Mesenchymal stem cell (in vitro differentiated cells and primary cell): ENCODE results near the gene ZBTB21.

Experiments
- DNase-seq: peaks from one replicate; pipeline ENCODE4 v3.0.0-alpha.2; 2013
- H2AFZ ChIP-seq: one replicate; pipeline ENCODE4 v1.6.1; 2013; ENCODE audit warnings: low read depth, mild to moderate bottlenecking, control low read depth, inconsistent platforms, low read length, moderate library complexity
- H2AK5ac ChIP-seq: 2 replicates; pipeline ENCODE4 v1.6.1; 2013; ENCODE audit warnings: low read length, moderate library complexity, mild to moderate bottlenecking, inconsistent platforms; ENCODE audit not compliant: severe bottlenecking
- H2BK120ac ChIP-seq: one replicate; pipeline ENCODE4 v1.6.1; 2013; ENCODE audit warnings: low read depth, mild to moderate bottlenecking, inconsistent platforms, low read length, moderate library complexity
- H2BK12ac ChIP-seq, 2 experiments: one replicate each; pipeline ENCODE4 v1.6.1; 2013; ENCODE audit warnings: inconsistent platforms in 2 of 2, low read length in 2 of 2, mild to moderate bottlenecking in 2 of 2, moderate library complexity in 2 of 2, control low read depth in 1 of 2
- H2BK15ac ChIP-seq: one replicate; pipeline ENCODE4 v1.6.1; 2013; ENCODE audit warnings: mild to moderate bottlenecking, low read depth, inconsistent platforms; ENCODE audit not compliant: poor library complexity, severe bottlenecking
- H2BK5ac ChIP-seq: 2 replicates; pipeline ENCODE4 v1.6.1; 2013; ENCODE audit warnings: low read depth, mild to moderate bottlenecking, low read length, control low read depth, inconsistent platforms; ENCODE audit not compliant: poor library complexity, severe bottlenecking
- H3K14ac ChIP-seq, 2 experiments: one replicate each; pipeline ENCODE4 v1.6.1; 2013; ENCODE audit warnings: inconsistent platforms in 2 of 2, low read length in 2 of 2, control low read depth in 1 of 2, mild to moderate bottlenecking in 1 of 2, moderate library complexity in 1 of 2
- H3K18ac ChIP-seq, 2 experiments: one replicate each; pipeline ENCODE4 v1.6.1; 2013; ENCODE audit warnings: inconsistent platforms in 2 of 2, low read length in 2 of 2, control low read depth in 1 of 2, low read depth in 1 of 2, mild to moderate bottlenecking in 1 of 2
- H3K23ac ChIP-seq, 2 experiments: one replicate each; pipeline ENCODE4 v1.6.1; 2013; ENCODE audit warnings: inconsistent platforms in 2 of 2, low read length in 2 of 2, mild to moderate bottlenecking in 2 of 2, moderate library complexity in 2 of 2, control low read depth in 1 of 2
- H3K27ac ChIP-seq: 2 replicates; pipeline ENCODE4 v1.5.1; 2013; ENCODE audit warnings: mild to moderate bottlenecking, moderate library complexity, low read length, control low read depth, inconsistent platforms; ENCODE audit not compliant: poor library complexity, severe bottlenecking
- H3K27me3 ChIP-seq, 2 experiments: 2 replicates each; pipeline versions ENCODE4 v1.6.1 to v1.7.0; 2013; ENCODE audit warnings: low read length in 2 of 2, mild to moderate bottlenecking in 2 of 2, moderate library complexity in 2 of 2, control low read depth in 1 of 2, inconsistent platforms in 1 of 2; ENCODE audit not compliant: control insufficient read depth in 1 of 2, insufficient read depth in 1 of 2
- H3K36me3 ChIP-seq, 2 experiments: 2 replicates each; pipeline versions ENCODE4 v1.6.1 to v1.7.0; 2013; ENCODE audit warnings: low read length in 2 of 2, control low read depth in 1 of 2, inconsistent platforms in 1 of 2, low read depth in 1 of 2, mild to moderate bottlenecking in 1 of 2; ENCODE audit not compliant: insufficient read depth in 2 of 2, control insufficient read depth in 1 of 2
- H3K4ac ChIP-seq, 2 experiments: one replicate each; pipeline ENCODE4 v1.6.1; 2013; ENCODE audit warnings: inconsistent platforms in 2 of 2, low read length in 2 of 2, mild to moderate bottlenecking in 2 of 2, moderate library complexity in 2 of 2, control low read depth in 1 of 2, low read depth in 1 of 2
- H3K4me1 ChIP-seq: 2 replicates; pipeline ENCODE4 v1.6.1; 2013; ENCODE audit warnings: low read depth, low read length, control low read depth; ENCODE audit not compliant: control insufficient read depth, insufficient read depth
- H3K4me2 ChIP-seq: 2 replicates; pipeline ENCODE4 v1.6.1; 2013; ENCODE audit warnings: low read length, mild to moderate bottlenecking, inconsistent platforms; ENCODE audit not compliant: poor library complexity, severe bottlenecking
- H3K4me3 ChIP-seq, 2 experiments: 2 replicates each; pipeline versions ENCODE4 v1.5.1 to v1.7.0; 2013; ENCODE audit warnings: low read length in 2 of 2, mild to moderate bottlenecking in 2 of 2, control low read depth in 1 of 2, low read depth in 1 of 2; ENCODE audit not compliant: insufficient read depth in 1 of 2
- H3K79me1 ChIP-seq: replicated peaks from 2 replicates; pipeline ENCODE4 v1.6.1; 2013; ENCODE audit warnings: mild to moderate bottlenecking, control low read depth, low read length, inconsistent platforms; ENCODE audit not compliant: poor library complexity, severe bottlenecking
- H3K9ac ChIP-seq: 2 replicates; pipeline ENCODE4 v1.7.0; 2013; ENCODE audit warnings: mild to moderate bottlenecking, low read length, moderate library complexity
- H3K9me3 ChIP-seq: 2 replicates; pipeline ENCODE4 v1.7.0; 2013; ENCODE audit warnings: mild to moderate bottlenecking, low read length; ENCODE audit not compliant: control insufficient read depth
- H4K8ac ChIP-seq: one replicate; pipeline ENCODE4 v1.6.1; 2013; ENCODE audit warnings: inconsistent platforms, mild to moderate bottlenecking, low read length, moderate library complexity
- H4K91ac ChIP-seq: one replicate; pipeline ENCODE4 v1.6.1; 2013; ENCODE audit warnings: mild to moderate bottlenecking, low read length, inconsistent platforms
- WGBS: methylation state at CpG from one replicate; pipeline ENCODE4 v1.1.7; 2013; ENCODE audit warnings: mixed read lengths; 5-methylcytosine and 5-hydroxymethylcytosine counted together

Gene ZBTB21

DNA sequence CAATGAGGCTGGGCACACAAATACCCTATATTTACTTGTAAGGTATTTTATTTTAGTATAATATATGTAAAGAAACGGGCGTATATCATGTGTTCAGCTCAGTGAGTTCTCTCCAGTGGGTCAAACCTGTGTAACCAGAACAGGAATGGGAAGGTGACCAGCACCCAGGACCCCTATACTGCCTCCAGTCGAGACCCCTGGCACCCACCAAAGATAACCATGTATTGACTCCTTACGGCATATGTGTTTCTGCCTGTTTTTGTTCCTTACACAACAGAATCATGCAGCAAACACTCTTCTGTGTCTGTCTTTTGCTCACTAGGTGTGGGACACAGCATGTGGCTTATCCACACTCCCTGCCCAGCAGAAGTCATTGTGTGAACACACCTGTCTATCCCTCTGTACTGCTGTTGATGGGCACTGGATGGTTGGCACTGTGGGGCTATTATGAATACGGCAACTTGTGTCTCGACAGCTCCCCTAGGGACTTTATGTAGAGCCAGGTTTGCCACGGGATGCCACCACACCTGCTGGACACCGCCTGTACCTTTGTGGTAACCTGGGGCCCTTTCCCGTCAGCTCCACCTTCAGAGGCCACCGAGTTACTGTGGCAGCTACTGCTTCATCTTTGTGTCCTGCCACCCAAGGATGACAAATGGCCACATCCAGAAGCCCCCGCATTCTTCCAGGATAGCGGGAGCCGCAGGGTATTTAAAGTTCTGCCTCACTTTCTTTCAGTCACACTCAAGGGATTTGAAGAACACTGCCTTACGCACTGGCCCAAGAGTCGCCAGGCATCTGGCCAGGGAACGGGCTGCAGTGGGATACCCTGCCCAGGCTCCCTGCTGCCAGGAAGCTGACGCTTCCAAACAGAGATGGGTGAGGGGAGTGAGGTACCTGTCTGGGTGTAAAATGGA is 32.9 kb downstream of the ZBTB21 start:
- no peaks in the 10 kb centered on the region for H3K36me3 ChIP-seq
- no peak overlapping the region for H2BK15ac ChIP-seq
- no peak overlapping the region for H3K4me2 ChIP-seq
- no peak overlapping the region for H2AK5ac ChIP-seq
- DNase-seq: no peak
- H2BK5ac ChIP-seq: no peak overlapping the region
- H2BK12ac ChIP-seq: no peak overlapping the region
- no peaks in the 10 kb centered on the region for H3K4me1 ChIP-seq
- no peak overlapping the region for H2BK120ac ChIP-seq
- H4K91ac ChIP-seq: no peak overlapping the region
- H3K9ac ChIP-seq: no peak overlapping the region
- H4K8ac ChIP-seq: peak overlapping the region; percentile 2
- no peak overlapping the region for H3K27ac ChIP-seq
- no peak overlapping the region for H2AFZ ChIP-seq
- no peaks in the 10 kb centered on the region for H3K79me1 ChIP-seq
- no peak overlapping the region for H3K18ac ChIP-seq
- no peak overlapping the region for H3K23ac ChIP-seq
- peaks cover 6% of the 10 kb centered on the region for H3K9me3 ChIP-seq
- H3K27me3 ChIP-seq: no peaks in the 10 kb centered on the region
- H3K4ac ChIP-seq: no peak overlapping the region
- 87% methylated on average over 15 of the region's 17 CpGs for WGBS
- no peak overlapping the region for H3K14ac ChIP-seq
- H3K4me3 ChIP-seq: no peak overlapping the region

DNA sequence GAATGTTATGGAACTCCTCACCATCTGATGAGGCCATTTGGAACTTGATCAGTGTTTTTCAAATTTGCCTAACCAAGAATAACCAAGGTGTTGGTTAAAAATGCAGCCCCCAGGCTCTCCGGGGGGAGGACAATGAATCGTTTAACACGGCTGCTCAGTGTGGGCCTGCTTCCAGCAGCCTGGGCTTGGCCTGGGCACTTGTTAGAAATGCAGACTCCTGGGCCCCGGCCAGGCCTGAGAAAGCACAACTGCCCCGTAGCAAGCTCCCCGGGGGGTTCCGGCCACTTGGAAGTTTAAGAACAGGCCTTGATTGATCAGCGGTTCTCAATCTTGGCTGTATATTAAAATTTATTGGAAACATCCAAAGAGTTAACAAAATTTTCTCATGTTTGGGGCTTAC is 33.5 kb downstream of the ZBTB21 start:
- Histone ChIP-seq H3K36me3 (no peaks in the 10 kb centered on the region), H4K91ac (no peak overlapping the region), H3K9ac (no peak overlapping the region), H3K4me2 (no peak overlapping the region), H3K79me1 (no peaks in the 10 kb centered on the region), H3K27ac (no peak overlapping the region), H3K4ac (no peak overlapping the region), H2AFZ (no peak overlapping the region), H3K4me1 (no peaks in the 10 kb centered on the region), H2AK5ac (no peak overlapping the region), H2BK12ac (no peak overlapping the region), H3K9me3 (peaks cover 6% of the 10 kb centered on the region), H3K4me3 (no peak overlapping the region), H2BK120ac (no peak overlapping the region), H4K8ac (no peak overlapping the region), H3K27me3 (no peaks in the 10 kb centered on the region), H3K18ac (no peak overlapping the region), H2BK5ac (no peak overlapping the region), H2BK15ac (no peak overlapping the region), H3K23ac (no peak overlapping the region), H3K14ac (no peak overlapping the region)
- 92% methylated on average over 7 of the region's 8 CpGs for WGBS
- DNase-seq: no peak

DNA sequence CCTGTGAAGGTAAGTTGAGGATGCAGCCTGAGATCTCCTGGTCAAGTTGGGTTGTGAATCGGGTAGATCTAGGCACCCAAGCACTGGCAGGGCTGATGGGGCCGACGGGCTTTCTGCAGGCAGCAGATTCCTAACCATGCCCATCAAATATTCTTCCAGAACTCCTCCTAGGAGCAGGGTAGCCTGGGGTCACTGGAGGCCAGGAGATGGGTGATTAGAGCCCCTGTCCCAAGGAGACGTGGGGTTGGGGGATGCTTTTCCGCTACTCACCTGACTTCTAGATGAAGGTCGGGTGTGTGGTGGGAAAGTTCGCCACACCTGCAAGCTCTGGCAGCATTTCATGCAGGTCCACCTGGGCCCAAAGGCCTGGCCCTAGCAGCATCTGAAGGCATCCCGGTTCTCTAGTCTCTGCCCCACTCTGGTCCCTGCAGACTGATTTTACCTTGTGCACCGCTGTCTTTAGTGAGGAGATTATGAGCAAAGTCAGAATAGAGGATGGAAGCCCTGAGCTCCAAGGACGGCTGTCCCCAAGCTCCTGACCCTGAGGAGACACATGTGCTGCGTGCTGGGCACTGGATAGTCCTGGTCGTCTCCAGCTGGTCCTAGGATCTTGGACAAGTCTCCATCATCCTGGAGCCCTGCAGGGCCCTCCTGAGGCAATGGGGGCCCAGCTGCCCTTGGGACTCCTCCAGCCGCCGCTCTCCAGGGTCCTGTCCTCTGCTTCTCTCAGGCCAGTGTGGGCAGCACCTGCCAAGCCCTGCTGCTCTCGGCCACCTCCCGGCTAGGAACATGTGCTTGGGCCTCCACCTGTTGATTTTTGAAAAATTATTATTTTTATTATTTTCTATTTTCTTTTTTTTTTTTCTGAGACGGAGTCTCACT is 34.5 kb downstream of the ZBTB21 start:
- no peak for DNase-seq
- no peak overlapping the region for H3K4ac ChIP-seq
- H2AK5ac ChIP-seq: no peak overlapping the region
- no peak overlapping the region for H2BK12ac ChIP-seq
- H3K23ac ChIP-seq: no peak overlapping the region
- H3K27me3 ChIP-seq: peaks cover 0 to under 1% of the 10 kb centered on the region in 2 experiments
- no peaks in the 10 kb centered on the region for H3K36me3 ChIP-seq
- H4K8ac ChIP-seq: no peak overlapping the region
- no peak overlapping the region for H2BK120ac ChIP-seq
- H2AFZ ChIP-seq: no peak overlapping the region
- no peak overlapping the region for H4K91ac ChIP-seq
- no peak overlapping the region for H3K18ac ChIP-seq
- H3K4me3 ChIP-seq: no peak overlapping the region
- no peak overlapping the region for H2BK15ac ChIP-seq
- H3K27ac ChIP-seq: no peak overlapping the region
- no peak overlapping the region for H3K4me2 ChIP-seq
- H3K9me3 ChIP-seq: peaks cover 6% of the 10 kb centered on the region
- H3K9ac ChIP-seq: no peak overlapping the region
- H3K4me1 ChIP-seq: no peaks in the 10 kb centered on the region
- 93% methylated on average over 12 of the region's 17 CpGs for WGBS
- no peaks in the 10 kb centered on the region for H3K79me1 ChIP-seq
- no peak overlapping the region for H3K14ac ChIP-seq
- H2BK5ac ChIP-seq: no peak overlapping the region

- H3K4me1 ChIP-seq: peaks cover 4% of the 10 kb centered on the region
- H3K23ac ChIP-seq: no peak overlapping the region
- H3K27ac ChIP-seq: no peak overlapping the region
- no peak overlapping the region for H4K8ac ChIP-seq
- H3K9ac ChIP-seq: no peak overlapping the region
- no peak overlapping the region for H3K4ac ChIP-seq
- peaks cover 6% of the 10 kb centered on the region for H3K9me3 ChIP-seq
- no peak overlapping the region for H2BK120ac ChIP-seq
- no peak overlapping the region for H3K4me2 ChIP-seq
- no peak overlapping the region for H3K4me3 ChIP-seq
- no peak overlapping the region for H2BK15ac ChIP-seq
- no peak overlapping the region for H2BK12ac ChIP-seq
- DNase-seq: no peak
- H2BK5ac ChIP-seq: no peak overlapping the region
- no peak overlapping the region for H4K91ac ChIP-seq
- peaks cover 0 to 7% of the 10 kb centered on the region in 2 experiments for H3K27me3 ChIP-seq
- no peaks in the 10 kb centered on the region for H3K36me3 ChIP-seq
- H3K18ac ChIP-seq: no peak overlapping the region
- H2AFZ ChIP-seq: no peak overlapping the region
- H3K14ac ChIP-seq: no peak overlapping the region
- 98% methylated on average over 3 of the region's 4 CpGs for WGBS
- H2AK5ac ChIP-seq: no peak overlapping the region
- H3K79me1 ChIP-seq: no peaks in the 10 kb centered on the region
These were observed 35.5 kb downstream of the ZBTB21 start for GRCh38 chr21:41974752-41975053.
